Thoracic aorta (tissue), 2 donors: ENCODE data around the gene DMAP1. TPM values are rescaled to one million over a fixed set of nuclear protein-coding genes. Genes with fewer than 3 reads are reported as not detected.

Experiments used
- ATAC-seq: fragments of 150-250 bp; one replicate; pipeline ENCODE4 v1.8.0; 2017; ENCODE audit warnings: low read depth; ENCODE audit not compliant: insufficient number of reproducible peaks, low FRiP score
- DNase-seq: peaks from one replicate; pipeline ENCODE4 v3.0.0-alpha.2; 2020; ENCODE audit warnings: low spot score
- H3K27ac ChIP-seq, 2 donors: fragments of 200-600 bp; sonication (generic); 1 replicate in 1 of 2; 2 replicates in 1 of 2; pipeline ENCODE4 v1.5.1; 2016; ENCODE audit warnings: mild to moderate bottlenecking in 2 of 2, moderate library complexity in 2 of 2
- H3K27me3 ChIP-seq: fragments of 200-600 bp; sonication (generic); replicated peaks from 2 replicates; pipeline ENCODE4 v1.6.0; 2016; ENCODE audit warnings: mild to moderate bottlenecking; ENCODE audit not compliant: insufficient read depth
- H3K36me3 ChIP-seq: fragments of 200-600 bp; sonication (generic); one replicate; pipeline ENCODE4 v1.5.1; 2016
- H3K4me1 ChIP-seq, 2 donors: fragments of 200-600 bp; sonication (generic); 1 replicate in 1 of 2; 2 replicates in 1 of 2; pipeline versions ENCODE4 v1.5.1 to v1.6.0; 2016; ENCODE audit warnings: low read depth in 2 of 2, mild to moderate bottlenecking in 1 of 2; ENCODE audit not compliant: control insufficient read depth in 1 of 2
- H3K4me3 ChIP-seq: fragments of 200-600 bp; sonication (generic); 2 replicates; pipeline ENCODE4 v1.5.1; 2016; ENCODE audit warnings: mild to moderate bottlenecking
- H3K9me3 ChIP-seq: fragments of 200-600 bp; sonication (generic); 2 replicates; pipeline ENCODE4 v1.5.1; 2016
- CTCF ChIP-seq: fragments of 200-600 bp; sonication (generic); IDR thresholded peaks from one replicate; pipeline ENCODE4 v1.5.1; 2019; ENCODE audit warnings: antibody characterized with exemption
- total RNA-seq, 2 donors: library from RNA; depleted of rRNA; stranded (reverse); fragments of >200 nt; gene quantifications; one replicate each; pipeline versions ENCODE4 v1.1.0 to v1.2.3, GENCODE V29; 2016

The DMAP1 gene
- total RNA-seq, 2 donors from 2014 or later, result 40.2 to 68.0 TPM

GRCh38 chr1:44218503-44219300 is 5.4 kb downstream of the DMAP1 start:
- H3K36me3 ChIP-seq, result peaks cover 32% of the 10 kb centered on the region

GRCh38 chr1:44219301-44219626 is 6.0 kb downstream of the DMAP1 start:
- Histone ChIP-seq H3K4me1 (peaks cover 0 to 6% of the 10 kb centered on the region in 2 donors), H3K36me3 (peaks cover 32% of the 10 kb centered on the region), H3K9me3 (no peaks in the 10 kb centered on the region), H3K4me3 (no peak overlapping the region), H3K27me3 (no peaks in the 10 kb centered on the region), H3K27ac (no peak overlapping the region)
- no peak for TF ChIP-seq CTCF
- ATAC-seq, result no peak
- no peak for DNase-seq

More at GRCh38 chr1:44218503-44219300, 5.4 kb downstream of the DMAP1 start:
- ATAC-seq (no peak), DNase-seq (no peak)
- H3K27ac ChIP-seq, result no peak overlapping the region
- peaks cover 0 to 12% of the 10 kb centered on the region in 2 donors for H3K4me1 ChIP-seq
- no peak for TF ChIP-seq CTCF
- no peaks in the 10 kb centered on the region for H3K9me3 ChIP-seq
- no peaks in the 10 kb centered on the region for H3K27me3 ChIP-seq
- no peak overlapping the region for H3K4me3 ChIP-seq

GRCh38 chr1:44220001-44220751 is 6.9 kb downstream of the DMAP1 start:
- Histone ChIP-seq H3K27ac (no peak overlapping the region), H3K4me3 (no peak overlapping the region), H3K4me1 (no peaks in the 10 kb centered on the region), H3K36me3 (peaks cover 32% of the 10 kb centered on the region), H3K9me3 (no peaks in the 10 kb centered on the region), H3K27me3 (no peaks in the 10 kb centered on the region)
- no peak for ATAC-seq
- DNase-seq, result no peak
- no peak for TF ChIP-seq CTCF

GRCh38 chr1:44220755-44221154 is 7.5 kb downstream of the DMAP1 start:
- Histone ChIP-seq H3K4me3 (no peak overlapping the region), H3K27me3 (no peaks in the 10 kb centered on the region), H3K27ac (no peak overlapping the region), H3K36me3 (peaks cover 32% of the 10 kb centered on the region), H3K4me1 (no peaks in the 10 kb centered on the region), H3K9me3 (no peaks in the 10 kb centered on the region)
- ATAC-seq (no peak), DNase-seq (no peak)
- TF ChIP-seq CTCF, result no peak

GRCh38 chr1:44221769-44222168 is 8.5 kb downstream of the DMAP1 start:
- H3K36me3 ChIP-seq, result peaks cover 35% of the 10 kb centered on the region
- ATAC-seq (no peak), DNase-seq (no peak)
- no peak overlapping the region for H3K4me3 ChIP-seq
- H3K27me3 ChIP-seq, result no peaks in the 10 kb centered on the region
- H3K9me3 ChIP-seq, result no peaks in the 10 kb centered on the region
- no peaks in the 10 kb centered on the region for H3K4me1 ChIP-seq
- TF ChIP-seq CTCF, result no peak
- H3K27ac ChIP-seq, result no peak overlapping the region
